ENCODE measurements around the gene EFNA2.
A peak's percentile ranks its signal among the peaks of the same experiment; 100 is the strongest.

The EFNA2 gene

DNA sequence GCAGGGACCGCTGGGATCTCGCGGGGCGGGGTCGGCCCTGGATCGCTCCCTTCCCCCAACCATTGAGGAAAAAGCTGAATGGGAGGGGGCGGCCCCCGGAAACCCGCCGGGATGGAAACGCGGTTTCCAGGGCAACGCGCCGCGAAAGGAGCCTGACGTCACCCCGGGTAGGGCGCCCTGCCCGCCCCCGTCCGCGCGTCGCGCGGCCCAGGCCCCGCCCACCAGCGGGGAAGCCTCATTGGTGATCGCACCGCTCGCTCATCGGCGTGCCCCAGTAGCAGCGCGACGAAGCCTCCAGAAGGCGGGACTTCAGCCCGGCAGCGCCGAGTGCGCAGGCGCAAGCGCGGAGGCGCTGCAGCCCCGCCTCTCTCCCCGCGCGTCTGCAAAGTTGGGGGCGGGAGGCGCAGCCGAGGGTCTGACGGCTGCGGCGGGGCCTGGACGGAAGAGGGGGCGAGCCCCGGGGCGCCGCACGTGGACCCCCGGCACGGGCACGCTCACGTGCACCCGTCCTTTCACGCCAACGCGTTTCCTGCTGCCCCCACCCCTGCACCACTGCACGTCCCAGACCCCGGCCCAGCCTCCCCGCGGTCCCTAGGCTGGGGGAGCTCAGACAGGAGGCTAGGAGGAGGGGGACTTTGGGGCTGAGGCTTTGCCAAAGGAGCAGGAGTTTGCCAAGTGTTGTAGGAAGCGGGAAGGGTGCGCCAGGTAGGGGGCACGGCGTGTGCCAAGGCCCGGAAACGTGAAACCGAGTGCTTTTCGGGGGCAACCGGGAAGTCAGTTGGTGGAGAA is 24.7 kb upstream of the EFNA2 start:
- peak; percentile 99 to 100 (median 100) for DNase-seq

DNA sequence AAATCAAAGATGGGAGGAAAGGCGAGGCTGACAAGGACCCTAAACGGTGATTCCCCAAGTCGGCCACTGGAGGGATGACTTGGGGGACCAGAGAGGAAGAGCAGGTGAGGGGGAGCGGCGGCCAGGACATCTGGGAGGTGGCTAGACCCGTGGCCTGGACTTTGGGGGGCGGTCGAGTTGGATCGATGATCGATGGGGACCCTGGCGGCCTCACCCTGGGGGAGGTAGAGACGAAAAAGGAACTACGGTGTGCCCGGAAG is 24.2 kb upstream of the EFNA2 start:
- no peak for DNase-seq

DNA sequence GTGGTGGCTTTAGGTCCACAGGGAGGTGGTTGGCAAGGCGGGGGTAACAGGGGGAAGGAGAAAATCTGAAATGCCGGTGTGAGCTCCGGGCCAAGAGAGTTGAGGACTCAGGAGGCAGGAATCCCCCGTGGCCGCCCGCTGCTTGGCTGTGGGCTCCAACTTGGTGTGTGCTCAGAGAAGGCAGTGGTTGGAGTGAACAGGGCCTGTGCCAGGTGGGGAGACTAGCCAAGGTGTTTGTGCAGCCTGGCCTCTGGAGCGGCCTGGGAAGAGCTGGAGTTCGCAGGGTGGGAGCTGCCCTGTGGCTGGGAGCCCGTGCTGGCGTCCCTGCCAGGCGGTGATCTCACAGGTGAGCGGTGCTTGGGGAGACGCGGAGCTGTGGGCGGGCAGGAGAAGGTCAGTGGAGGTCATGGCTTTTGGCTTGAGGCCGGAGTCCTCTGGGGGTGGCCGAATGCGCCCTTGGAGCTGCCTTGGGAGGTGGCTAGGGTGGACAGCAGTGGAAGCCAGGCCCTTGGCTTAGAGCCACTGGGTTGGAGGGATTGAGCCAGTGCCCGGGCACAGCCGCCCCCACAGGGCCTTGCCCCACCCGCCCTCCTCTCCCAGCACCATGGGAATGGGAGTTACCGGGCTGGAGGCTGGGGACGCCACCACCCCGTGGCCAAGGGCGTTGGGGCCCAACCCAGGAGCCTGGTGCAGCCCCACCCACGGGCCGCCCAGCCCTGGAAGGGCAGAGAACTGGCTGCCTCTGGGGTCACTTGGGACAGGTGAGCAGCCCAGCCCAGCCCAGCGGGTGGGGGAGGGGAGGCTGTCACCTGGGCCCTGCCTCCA is 23.7 kb upstream of the EFNA2 start:
- peak in 2 of 3 donors; percentile 29 to 52 for DNase-seq

DNA sequence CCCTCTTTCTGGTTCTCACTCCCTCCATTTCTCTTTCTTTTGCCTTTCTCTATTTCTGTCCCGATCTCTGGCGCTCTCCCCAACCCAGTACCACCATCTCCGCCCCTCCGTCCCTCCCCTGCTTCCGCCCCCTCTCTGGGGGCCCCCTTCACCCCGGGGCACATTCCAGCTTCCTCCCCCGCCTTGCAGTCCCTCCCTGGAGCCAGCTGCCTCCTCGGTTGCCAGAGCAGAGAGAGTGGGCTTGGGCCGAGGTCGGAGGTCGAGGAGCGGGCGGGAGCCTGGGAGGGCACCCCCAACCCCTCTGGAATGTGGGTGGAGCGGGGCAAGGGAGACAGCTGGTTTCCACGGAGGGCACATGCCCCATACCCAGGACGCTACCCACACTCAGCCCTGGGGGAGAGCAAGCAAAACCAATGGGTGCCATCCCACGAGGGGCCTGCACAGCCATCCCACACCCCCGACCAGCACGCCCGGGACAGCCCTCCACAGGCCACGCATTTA is 23.0 kb upstream of the EFNA2 start:
- no peak for DNase-seq

DNA sequence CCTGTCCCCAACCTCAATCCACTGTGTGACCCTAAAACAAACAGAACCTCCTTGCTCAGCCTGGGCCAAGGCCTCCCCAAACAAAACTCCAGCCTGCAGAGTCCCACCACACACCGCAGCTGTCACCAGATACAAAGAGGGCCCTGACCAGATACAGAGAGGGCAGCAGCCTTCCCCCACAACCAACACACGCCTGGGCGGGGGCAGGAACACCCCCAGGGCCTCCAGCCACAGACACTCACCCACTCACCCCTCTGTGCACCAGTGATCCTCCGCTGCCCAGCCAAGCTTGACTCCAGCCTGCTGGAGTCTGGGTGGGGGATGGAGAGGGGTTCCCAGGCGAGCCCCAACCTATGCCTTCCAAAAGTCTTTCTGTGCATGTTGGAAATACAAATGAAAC is 22.5 kb upstream of the EFNA2 start:
- no peak for DNase-seq

DNA sequence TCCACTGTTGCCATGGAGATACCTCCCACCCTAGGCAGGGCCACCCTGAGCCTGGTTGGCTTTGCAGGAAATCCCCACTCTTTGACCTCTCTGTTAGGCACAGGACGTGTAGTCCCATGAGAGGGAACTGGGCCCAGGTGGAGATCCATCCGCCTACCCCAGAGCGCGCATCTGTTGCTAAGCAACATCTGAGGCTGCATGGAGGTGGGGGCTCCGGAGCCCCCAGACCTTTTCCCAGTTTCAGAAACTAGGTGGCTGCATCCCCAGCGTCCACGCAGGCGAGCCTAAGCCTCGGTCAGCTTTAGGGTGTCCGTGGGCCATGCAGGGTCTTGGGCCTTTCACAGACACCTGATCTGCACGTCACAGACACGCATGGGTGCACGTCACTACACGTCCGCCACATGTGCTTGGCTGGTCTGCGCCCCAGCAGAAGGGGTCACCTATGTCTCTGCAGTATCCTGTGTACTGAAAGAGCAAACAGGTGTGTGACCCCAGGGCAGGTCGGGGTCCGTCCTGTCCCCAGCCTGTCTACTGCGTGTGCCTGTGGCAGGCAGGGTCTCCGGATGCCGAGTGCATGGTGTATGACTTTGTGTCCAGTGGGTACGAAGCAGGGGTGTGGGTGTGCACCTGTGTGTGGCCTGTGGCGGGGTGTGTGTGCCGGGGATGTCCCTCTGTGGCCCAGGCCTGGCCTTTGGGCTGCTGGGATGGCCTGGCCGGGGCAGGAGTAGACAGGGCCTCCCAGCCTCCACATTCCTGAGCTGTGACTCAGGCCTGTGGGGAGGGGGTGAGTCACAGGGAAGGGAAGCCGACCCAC is 20.7 kb upstream of the EFNA2 start:
- DNase-seq, result peak; percentile 76 to 82 (median 80)

DNA sequence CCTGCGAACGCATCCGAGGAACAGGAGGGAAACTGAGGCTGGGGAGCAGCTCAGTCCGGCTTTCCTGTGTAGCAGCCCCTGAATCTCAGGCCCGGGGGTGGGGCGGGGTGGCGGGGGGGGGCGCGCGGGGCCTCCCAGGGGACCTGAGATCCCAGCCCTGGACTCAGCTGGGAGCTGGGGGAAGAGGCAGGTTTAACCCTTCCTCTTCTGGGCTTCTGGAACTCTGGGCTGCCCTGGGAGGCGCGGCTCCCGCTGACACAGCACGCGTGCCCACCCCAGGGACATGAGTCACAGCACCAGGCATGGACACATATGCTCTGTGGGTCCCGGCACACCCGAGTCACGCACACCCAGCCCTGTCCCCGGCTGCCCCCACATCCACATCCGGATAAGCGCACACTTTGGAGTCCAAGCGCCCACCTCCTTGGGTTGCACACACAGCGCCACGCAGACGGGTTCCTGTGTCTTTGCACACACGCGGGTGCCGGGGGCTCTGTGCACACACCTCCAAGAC is 20.0 kb upstream of the EFNA2 start:
- DNase-seq, result peak; percentile 88 to 91 (median 90)

DNA sequence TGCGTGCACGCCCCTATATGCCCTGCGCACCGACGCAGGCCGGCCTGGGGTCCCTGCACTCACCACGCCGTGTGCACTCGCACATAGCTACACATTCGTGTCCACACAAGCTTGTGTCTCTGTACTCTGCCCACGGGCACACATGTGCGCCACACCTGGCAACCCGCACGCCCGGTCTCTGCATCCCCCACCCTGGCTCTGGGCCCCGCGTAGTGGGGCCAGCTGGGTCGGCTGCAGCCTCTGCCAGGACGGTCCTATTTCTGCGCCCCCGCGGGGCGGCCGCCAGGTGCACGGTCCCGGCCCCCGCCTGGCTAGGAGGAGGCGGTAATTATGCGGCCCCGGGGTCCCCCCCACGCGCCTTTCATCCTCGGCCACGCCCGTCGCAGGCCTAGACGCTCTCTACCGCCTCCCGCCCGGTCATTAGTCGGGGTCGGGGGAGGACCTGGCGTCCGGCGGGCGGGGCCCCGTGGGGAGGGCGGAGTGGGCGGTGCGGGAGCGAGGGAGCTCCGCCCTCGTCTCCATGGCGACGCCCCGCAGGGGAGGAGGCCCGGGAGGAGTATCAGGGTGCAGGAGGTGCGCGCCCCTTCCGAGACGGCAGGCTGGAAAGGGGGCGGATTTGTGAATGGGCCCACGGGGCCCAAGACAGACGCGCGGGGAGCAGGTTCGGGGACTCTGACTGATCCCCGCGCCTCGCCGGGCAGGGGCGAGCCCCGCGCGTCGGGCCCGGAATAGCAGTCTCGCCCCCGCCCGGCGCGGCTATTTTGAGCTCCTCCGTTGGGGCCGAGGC is 19.4 kb upstream of the EFNA2 start:
- peak; percentile 86 to 94 (median 92) for DNase-seq

DNA sequence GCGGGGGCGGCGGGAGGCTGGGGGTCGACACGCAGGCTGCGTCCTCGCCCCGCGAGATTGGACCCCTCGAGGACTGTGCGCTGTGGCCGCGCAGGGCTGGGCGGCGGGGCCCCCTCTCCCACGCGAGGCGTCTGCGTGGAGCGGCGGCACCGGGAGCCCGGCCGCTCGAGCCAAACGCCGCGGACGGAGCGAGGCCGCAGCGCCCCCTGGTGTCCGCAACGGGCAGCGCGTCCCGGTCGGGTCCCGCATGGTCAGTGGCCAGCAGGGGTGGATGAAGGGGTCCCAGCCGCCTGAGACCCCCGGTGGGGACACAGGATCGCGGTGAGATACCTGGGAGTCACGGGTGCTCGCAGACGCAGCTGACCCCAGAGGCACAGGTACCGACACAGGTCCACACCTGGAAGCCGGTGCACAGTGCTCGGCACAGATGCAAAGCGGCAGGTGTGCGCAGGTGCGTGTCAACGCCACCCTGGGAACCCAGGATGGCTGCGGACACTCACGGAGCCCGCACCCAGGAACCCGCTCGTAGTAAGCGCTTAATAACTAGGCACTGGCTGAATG is 18.7 kb upstream of the EFNA2 start:
- peak; percentile 74 to 91 (median 87) for DNase-seq

DNA sequence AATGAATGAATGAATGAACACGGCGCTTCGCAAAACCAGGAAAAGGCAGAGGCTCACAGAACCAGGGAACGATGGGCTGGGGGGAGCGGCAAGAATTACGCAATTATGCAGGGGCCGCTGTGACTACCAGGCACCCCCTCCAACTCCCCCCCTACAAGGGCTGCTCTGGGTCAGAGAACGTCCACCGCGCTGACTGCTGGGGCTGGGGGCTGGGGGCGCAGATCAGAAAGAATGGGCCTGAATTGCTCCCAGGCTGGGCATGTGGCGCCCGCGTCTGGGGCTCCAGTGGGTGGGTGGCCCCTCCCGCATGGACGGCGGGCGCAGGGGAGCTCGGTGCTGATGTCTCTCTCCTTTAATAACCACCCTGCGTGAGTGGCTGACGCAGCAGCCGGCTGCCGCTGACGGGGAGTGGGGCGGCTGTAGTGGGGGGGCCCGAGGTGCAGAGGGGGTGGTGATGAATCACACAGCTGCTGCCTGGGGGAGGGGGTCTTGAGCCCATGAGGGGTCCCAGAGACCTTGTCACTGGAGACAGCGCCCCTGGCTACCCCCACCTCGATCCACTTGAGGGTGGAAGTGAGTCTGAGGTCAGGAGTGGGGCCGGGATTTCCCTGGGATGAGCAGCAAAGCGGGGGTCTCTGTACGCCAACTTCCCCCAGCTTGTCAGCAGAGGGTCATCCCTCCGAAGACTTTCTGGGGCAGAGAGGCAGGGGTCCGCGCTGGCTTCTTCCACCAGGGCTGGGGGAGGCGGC is 18.0 kb upstream of the EFNA2 start:
- DNase-seq, result peak; percentile 52 to 66 (median 55)

DNA sequence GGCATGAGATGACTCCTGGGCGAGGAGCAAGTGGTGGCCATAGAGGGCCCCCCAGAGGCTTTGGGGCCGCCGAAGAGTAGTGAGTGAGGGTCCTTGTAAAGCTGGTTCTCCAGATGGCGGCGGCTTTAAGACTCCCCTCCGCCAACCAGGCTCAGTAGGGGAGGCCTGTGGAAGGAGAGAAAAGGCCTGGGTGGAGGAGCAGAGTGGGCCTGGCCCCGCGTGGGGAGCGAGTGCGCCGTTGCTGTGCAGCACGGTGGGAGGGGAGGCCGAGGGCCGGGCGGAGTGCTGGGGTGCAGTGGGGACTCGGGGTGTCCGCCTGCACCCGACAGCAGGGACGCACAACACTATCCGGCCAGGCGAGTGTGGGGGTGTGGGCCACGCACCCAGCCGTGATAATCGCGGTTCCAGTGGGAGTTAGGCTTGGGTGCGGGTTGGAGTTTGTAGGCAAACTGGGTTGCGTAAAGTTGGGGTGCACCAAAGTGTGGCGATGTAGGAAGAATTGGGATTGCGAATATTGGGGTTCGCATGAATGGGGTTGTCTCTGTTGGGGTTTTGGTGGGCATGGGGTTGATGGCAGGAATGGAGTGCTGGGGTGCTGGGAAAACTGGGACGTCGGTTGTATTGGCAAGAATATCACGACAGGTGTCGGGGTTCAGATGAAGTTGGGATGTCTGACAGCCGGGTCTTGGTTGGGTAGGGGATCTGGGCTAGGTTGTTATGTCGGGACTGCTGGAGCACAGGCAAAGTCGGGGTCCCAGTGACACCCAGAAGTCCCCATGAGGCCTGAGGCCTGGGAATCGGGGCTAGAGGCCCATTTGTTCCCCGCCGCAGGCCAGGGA is 17.2 kb upstream of the EFNA2 start:
- no peak for DNase-seq

DNA sequence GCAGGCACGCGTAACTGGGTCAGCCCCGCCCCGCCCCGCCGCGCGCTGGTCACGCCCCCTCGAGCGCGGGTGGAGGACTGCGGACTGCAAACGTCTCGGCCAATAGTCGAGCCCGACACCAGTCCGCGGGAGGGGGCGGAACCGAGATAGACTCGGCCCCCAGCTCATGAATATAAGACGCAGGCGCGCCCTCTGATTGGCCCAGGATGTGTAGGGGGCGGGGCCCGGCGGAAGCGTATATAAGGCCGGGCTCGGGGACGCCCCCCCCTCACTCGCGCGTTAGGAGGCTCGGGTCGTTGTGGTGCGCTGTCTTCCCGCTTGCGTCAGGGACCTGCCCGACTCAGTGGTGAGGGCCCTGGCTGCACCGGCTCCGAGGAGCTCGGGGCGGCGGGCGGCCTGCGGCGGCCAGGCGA is 16.6 kb upstream of the EFNA2 start, which contains the start of gene CIRBP:
Gene CIRBP (plus strand): TSS at position 268 of the 413 bp plus-strand sequence. CDS start 1,602 bp downstream, outside the sequence.
- DNase-seq, result peak; percentile 100

DNA sequence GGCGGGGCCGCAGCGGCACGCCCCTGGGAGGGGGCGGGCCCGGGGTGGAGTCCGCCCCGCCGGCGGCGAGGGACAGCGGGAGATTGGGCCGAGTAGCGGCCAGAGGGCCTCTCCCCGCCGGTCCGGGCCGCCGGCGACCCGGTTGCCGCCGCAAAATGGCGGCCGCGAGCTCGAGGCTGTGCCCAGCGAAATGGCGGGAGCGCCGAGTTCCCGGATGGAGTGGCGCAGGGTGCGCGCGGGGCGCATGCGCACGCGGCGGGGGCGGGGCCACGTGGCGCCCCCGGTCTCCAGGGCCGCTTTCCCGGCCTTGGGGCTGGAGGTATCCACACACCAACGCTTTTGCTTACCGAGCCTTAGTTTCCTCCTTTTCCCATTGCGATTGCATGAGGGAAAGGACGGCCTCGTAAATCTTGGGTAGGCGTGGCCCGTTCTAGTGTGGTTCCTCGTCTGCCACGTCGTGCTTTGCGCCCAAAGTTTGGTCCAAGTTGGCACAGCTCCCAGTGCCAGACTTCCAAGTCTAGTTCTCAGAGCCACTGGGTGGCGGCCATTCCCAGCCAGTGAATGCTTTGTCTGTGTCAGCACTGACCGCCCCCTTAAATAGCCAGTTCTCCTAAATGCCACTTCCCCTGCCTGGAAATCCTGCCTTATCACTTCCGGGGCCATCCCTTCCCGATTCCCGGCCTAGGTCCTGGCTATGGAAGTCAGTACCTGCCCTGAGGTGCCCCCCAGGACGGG is 16.0 kb upstream of the EFNA2 start:
- DNase-seq, result peak; percentile 91 to 96 (median 94)

DNA sequence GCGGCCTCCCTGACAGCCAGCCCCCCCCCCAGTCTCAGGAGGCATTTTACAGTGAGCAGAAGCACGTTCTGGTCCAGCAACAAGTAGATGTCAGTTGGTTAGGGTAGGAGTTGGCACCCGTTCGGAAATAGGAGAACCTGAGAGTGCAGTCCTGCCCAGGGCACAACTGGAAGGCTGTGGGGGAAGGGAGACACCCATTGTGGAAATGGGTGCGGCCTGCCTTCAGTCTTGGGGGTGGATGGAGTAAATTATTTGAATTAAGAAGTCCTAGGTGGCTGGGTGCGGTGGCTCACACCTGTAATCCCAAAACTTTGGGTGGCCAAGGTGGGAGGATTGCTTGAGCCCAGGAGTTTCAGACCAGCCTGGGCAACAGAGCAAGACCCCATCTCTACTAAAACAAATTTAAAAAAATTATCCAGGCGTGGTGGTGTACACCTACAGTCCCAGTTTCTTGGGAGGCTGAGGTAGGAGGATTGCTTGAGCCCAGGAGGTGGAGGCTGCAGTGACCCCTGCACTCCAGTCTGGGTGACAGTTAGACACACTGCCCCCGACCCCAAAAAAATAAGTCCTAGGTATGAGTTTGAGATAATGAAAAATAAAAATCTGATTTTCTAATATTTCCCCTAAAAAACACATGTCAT is 15.3 kb upstream of the EFNA2 start:
- DNase-seq, result peak in 1 of 3 donors; percentile 30

DNA sequence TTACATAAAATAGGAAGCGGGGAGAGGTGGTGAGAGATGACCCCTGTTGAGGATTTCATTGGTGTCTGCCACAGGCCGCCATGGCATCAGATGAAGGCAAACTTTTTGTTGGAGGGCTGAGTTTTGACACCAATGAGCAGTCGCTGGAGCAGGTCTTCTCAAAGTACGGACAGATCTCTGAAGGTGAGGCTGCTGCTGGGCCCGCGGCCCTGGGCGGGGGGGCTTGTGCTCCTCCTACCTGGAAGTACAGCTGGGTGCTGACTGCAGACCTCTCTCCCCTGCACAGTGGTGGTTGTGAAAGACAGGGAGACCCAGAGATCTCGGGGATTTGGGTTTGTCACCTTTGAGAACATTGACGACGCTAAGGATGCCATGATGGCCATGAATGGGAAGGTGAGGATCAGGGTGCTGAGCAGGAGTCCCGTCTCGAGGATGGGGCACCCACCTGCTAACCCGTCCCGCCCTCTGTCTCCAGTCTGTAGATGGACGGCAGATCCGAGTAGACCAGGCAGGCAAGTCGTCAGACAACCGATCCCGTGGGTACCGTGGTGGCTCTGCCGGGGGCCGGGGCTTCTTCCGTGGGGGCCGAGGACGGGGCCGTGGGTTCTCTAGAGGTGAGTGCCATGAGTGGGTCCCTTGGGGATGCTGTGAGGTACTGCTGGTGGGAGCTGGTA is 14.7 kb upstream of the EFNA2 start:
- no peak for DNase-seq

DNA sequence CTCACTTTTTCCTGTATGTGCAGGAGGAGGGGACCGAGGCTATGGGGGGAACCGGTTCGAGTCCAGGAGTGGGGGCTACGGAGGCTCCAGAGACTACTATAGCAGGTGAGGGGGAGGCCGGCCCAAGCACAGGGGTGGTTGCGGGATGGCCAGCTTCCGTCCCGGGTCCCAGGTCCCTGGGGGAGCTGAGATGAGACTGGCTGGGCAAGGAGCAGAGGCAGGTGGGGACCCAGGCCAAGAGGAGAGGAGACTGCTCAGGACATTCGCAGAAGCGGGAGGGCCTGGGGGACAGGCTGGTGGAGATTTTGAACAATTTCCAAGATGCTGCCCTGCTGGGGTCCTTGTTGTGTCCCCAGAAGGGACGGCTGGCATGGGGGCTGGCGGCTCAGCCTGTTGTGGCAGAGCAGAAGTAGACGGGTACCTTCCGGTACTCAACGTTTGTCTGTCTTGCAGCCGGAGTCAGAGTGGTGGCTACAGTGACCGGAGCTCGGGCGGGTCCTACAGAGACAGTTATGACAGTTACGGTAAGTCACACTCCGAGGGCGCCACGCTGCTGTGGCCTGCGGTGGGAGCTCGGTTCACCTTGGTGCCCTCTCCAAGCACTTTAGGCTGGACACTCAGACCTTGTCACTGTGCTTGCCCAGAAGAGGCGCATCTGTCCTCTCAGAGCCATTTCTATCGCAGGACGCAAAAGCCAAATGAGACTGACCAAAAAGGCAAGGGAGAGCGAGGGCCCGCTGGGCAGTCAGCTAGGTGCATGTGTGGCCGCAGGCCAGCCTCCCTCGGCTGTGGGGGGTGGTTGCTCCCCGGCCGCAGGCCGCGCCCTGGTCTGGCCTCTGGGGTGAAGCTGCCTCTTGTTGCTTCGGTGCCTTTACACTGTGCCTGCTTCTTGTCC is 13.9 kb upstream of the EFNA2 start:
- no peak for DNase-seq

Data from suppressor macrophage treated with lipopolysaccharide for 1 hour (primary cell).